ENCODE measurements around the gene RASSF8. TPM values are rescaled to one million over a fixed set of nuclear protein-coding genes. Genes with fewer than 3 reads are reported as not detected.

RASSF8 gene
- total RNA-seq, 4 donors from 2014 or later = 13.1 to 332 (median 23.5) TPM

GRCh38 chr12:26092346-26093105 lies 134.0 kb downstream of the RASSF8 start:
- H3K36me3 ChIP-seq = no peaks in the 10 kb centered on the region
- no peak for DNase-seq
- WGBS, 2 donors (ENCODE audit: low coverage in 1 of 2) = 82 to 85% methylated on average over 2 to 4 of the region's 4 CpGs
- no peak overlapping the region for H3K4me3 ChIP-seq
- in situ Hi-C loops (cut with MboI; ENCODE audit: low pct_ligation_motif_present in 1 of 4, low pct_unique_long_range_greater_than_20kb in 1 of 4, low sequenced_read_pairs in 3 of 4) (loop anchor here in 3 of 4 donors (10.0 to 25.0 kb wide), 4 partner anchors 320 to 570 kb away; no protein-coding TSS in a partner anchor), intact Hi-C loops (cut with DNase I; ENCODE audit: low total_unique reads) (no loop called here)
- no peaks in the 10 kb centered on the region for H3K4me1 ChIP-seq
- H3K9me3 ChIP-seq = no peaks in the 10 kb centered on the region
- H3K27me3 ChIP-seq = no peaks in the 10 kb centered on the region
- H3K27ac ChIP-seq = no peak overlapping the region
- TF ChIP-seq POLR2AphosphoS5 (IDR thresholded peaks at IDR 0.05) (no peak), EP300 (IDR thresholded peaks at IDR 0.05; ENCODE audit: low read depth) (no peak), POLR2A (IDR thresholded peaks at IDR 0.05) (no peak)
- TF ChIP-seq, protein P1, sequence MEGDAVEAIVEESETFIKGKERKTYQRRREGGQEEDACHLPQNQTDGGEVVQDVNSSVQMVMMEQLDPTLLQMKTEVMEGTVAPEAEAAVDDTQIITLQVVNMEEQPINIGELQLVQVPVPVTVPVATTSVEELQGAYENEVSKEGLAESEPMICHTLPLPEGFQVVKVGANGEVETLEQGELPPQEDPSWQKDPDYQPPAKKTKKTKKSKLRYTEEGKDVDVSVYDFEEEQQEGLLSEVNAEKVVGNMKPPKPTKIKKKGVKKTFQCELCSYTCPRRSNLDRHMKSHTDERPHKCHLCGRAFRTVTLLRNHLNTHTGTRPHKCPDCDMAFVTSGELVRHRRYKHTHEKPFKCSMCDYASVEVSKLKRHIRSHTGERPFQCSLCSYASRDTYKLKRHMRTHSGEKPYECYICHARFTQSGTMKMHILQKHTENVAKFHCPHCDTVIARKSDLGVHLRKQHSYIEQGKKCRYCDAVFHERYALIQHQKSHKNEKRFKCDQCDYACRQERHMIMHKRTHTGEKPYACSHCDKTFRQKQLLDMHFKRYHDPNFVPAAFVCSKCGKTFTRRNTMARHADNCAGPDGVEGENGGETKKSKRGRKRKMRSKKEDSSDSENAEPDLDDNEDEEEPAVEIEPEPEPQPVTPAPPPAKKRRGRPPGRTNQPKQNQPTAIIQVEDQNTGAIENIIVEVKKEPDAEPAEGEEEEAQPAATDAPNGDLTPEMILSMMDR (IDR thresholded peaks at IDR 0.05) = no peak

DNA sequence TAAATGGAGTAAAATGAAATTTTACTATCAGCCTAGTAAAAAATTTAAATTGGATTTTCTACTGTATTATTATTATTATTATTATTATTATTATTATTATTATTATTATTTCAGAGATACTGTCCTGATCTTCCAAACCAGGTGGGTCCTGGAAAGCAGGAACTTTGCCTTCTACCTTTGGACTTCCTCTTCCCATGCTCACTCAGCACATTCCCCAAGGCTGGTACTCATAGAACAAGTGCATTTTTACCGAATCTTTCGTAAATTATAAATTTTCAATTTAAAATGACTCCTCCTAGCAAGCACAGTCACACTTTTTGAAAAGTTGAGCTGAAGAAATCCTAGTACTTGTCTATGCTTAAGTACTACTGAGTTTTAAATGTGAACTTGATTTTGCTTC lies 136.7 kb downstream of the RASSF8 start:
- no peak overlapping the region for H3K27ac ChIP-seq
- no peaks in the 10 kb centered on the region for H3K9me3 ChIP-seq
- DNase-seq = no peak
- in situ Hi-C loops (cut with MboI; ENCODE audit: low pct_ligation_motif_present in 1 of 4, low pct_unique_long_range_greater_than_20kb in 1 of 4, low sequenced_read_pairs in 3 of 4) (loop anchor here in 3 of 4 donors (10.0 to 25.0 kb wide), 4 partner anchors 317 to 567 kb away; no protein-coding TSS in a partner anchor), intact Hi-C loops (cut with DNase I; ENCODE audit: low total_unique reads) (no loop called here)
- TF ChIP-seq, protein P1 (IDR thresholded peaks at IDR 0.05) = no peak
- TF ChIP-seq EP300 (IDR thresholded peaks at IDR 0.05; ENCODE audit: low read depth) (no peak), POLR2AphosphoS5 (IDR thresholded peaks at IDR 0.05) (no peak), POLR2A (IDR thresholded peaks at IDR 0.05) (no peak)
- no peaks in the 10 kb centered on the region for H3K4me1 ChIP-seq
- no peak overlapping the region for H3K4me3 ChIP-seq
- H3K27me3 ChIP-seq = no peaks in the 10 kb centered on the region
- no peaks in the 10 kb centered on the region for H3K36me3 ChIP-seq
- WGBS, 2 donors (ENCODE audit: low coverage in 1 of 2) = 96 to 100% methylated on average over 2 of the region's 2 CpGs

- intact Hi-C loops (cut with DNase I; ENCODE audit: low total_unique reads) (no loop called here), in situ Hi-C loops (cut with MboI; ENCODE audit: low pct_ligation_motif_present in 1 of 4, low pct_unique_long_range_greater_than_20kb in 1 of 4, low sequenced_read_pairs in 3 of 4) (loop anchor here in 3 of 4 donors (10.0 to 25.0 kb wide), 4 partner anchors 316 to 566 kb away; no protein-coding TSS in a partner anchor)
- 91 to 100% methylated on average over 1 to 2 of the region's 2 CpGs for WGBS, 2 donors (ENCODE audit: low coverage in 1 of 2)
- no peak overlapping the region for H3K4me3 ChIP-seq
- no peaks in the 10 kb centered on the region for H3K9me3 ChIP-seq
- no peak overlapping the region for H3K27ac ChIP-seq
- H3K27me3 ChIP-seq = no peaks in the 10 kb centered on the region
- no peaks in the 10 kb centered on the region for H3K36me3 ChIP-seq
- TF ChIP-seq EP300 (IDR thresholded peaks at IDR 0.05; ENCODE audit: low read depth) (no peak), POLR2A (IDR thresholded peaks at IDR 0.05) (no peak), POLR2AphosphoS5 (IDR thresholded peaks at IDR 0.05) (no peak)
- TF ChIP-seq, protein P1 (IDR thresholded peaks at IDR 0.05) = no peak
- H3K4me1 ChIP-seq = peaks cover 0 to 5% (median under 1%) of the 10 kb centered on the region in 4 donors
- DNase-seq = no peak
These were observed 137.6 kb downstream of the RASSF8 start for GRCh38 chr12:26096036-26096435.

GRCh38 chr12:26097046-26097878 lies 138.8 kb downstream of the RASSF8 start:
- WGBS, 2 donors (ENCODE audit: low coverage in 1 of 2) = 20 to 22% methylated on average over 6 of the region's 6 CpGs
- TF ChIP-seq, protein P1 (IDR thresholded peaks at IDR 0.05) = peak; percentile 82 to 93 (median 90)
- TF ChIP-seq POLR2A (IDR thresholded peaks at IDR 0.05) = no peak
- H3K27ac ChIP-seq = no peak overlapping the region
- in situ Hi-C loops (cut with MboI; ENCODE audit: low pct_ligation_motif_present in 1 of 4, low pct_unique_long_range_greater_than_20kb in 1 of 4, low sequenced_read_pairs in 3 of 4) (loop anchor here in 3 of 4 donors (10.0 to 25.0 kb wide), 4 partner anchors 315 to 565 kb away; no protein-coding TSS in a partner anchor), intact Hi-C loops (cut with DNase I; ENCODE audit: low total_unique reads) (no loop called here)
- H3K4me3 ChIP-seq = no peak overlapping the region
- H3K27me3 ChIP-seq = no peaks in the 10 kb centered on the region
- H3K36me3 ChIP-seq = no peaks in the 10 kb centered on the region
- no peaks in the 10 kb centered on the region for H3K9me3 ChIP-seq
- H3K4me1 ChIP-seq = peaks cover 0 to 14% (median 4%) of the 10 kb centered on the region in 4 donors
- DNase-seq = peak; percentile 72
